PFSK-1 (cell line): ENCODE measurements around the gene PRSS53.

ENCODE experiments used
- FOXP2 ChIP-seq: optimal IDR thresholded peaks from 2 replicates; pipeline ENCODE3; 2011; ENCODE audit warnings: borderline replicate concordance, control low read depth, inconsistent platforms; ENCODE audit not compliant: insufficient read depth; ENCODE audit errors: extremely low read length, extremely low read depth
- POLR2AphosphoS5 ChIP-seq: IDR thresholded peaks from 2 replicates; pipeline ENCODE4 v1.6.1; 2012; ENCODE audit warnings: low read depth, mild to moderate bottlenecking, control low read depth, low read length, moderate library complexity
- REST ChIP-seq, 2 experiments: IDR thresholded peaks; 2 replicates each; pipeline versions ENCODE4 v1.6.1 to v1.8.0; 2011 to 2012; ENCODE audit warnings: low read depth in 2 of 2, low read length in 2 of 2, control low read depth in 1 of 2, inconsistent platforms in 1 of 2, mild to moderate bottlenecking in 1 of 2, moderate library complexity in 1 of 2; ENCODE audit not compliant: insufficient read depth in 1 of 2
- SIN3A ChIP-seq: IDR thresholded peaks from 2 replicates; pipeline ENCODE4 v1.6.1; 2012; ENCODE audit warnings: mild to moderate bottlenecking, low read length, moderate library complexity, borderline replicate concordance; ENCODE audit not compliant: insufficient read depth
- TAF1 ChIP-seq: IDR thresholded peaks from 2 replicates; pipeline ENCODE4 v1.6.1; 2012; ENCODE audit warnings: low read length, control low read depth, borderline replicate concordance; ENCODE audit not compliant: insufficient read depth

Gene PRSS53

GRCh38 chr16:31072540-31073141 lies 16.1 kb downstream of the PRSS53 start:
- TF ChIP-seq REST (IDR thresholded peaks at IDR 0.05; ENCODE audit: insufficient read depth in 1 of 2, low read depth in 2 of 2, low read length in 2 of 2) (no peak), POLR2AphosphoS5 (no peak), FOXP2 (no peak), SIN3A (no peak), TAF1 (no peak)

DNA sequence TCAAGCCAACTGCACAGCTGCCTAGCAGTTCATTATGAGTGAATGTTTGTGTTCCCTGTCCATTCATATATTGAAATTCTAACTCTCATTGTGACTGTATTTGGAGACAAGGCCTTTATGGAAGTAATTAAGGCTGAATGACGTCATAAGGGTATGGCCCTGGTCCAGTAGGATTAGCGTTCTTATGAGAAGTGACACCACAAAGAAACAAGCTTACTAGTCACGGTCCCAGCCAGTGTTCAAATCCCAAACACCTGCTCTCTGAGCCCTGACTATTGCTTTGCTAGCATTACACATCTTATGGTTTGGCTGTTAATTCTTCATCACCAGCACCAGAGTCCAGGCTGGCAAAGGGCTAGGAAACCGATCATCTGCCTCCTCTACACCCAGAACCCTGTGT lies 16.9 kb downstream of the PRSS53 start:
- no peak for TF ChIP-seq REST (IDR thresholded peaks at IDR 0.05; ENCODE audit: insufficient read depth in 1 of 2, low read depth in 2 of 2, low read length in 2 of 2)
- TF ChIP-seq POLR2AphosphoS5 = no peak
- TF ChIP-seq SIN3A = no peak
- TF ChIP-seq FOXP2 = no peak
- no peak for TF ChIP-seq TAF1

DNA sequence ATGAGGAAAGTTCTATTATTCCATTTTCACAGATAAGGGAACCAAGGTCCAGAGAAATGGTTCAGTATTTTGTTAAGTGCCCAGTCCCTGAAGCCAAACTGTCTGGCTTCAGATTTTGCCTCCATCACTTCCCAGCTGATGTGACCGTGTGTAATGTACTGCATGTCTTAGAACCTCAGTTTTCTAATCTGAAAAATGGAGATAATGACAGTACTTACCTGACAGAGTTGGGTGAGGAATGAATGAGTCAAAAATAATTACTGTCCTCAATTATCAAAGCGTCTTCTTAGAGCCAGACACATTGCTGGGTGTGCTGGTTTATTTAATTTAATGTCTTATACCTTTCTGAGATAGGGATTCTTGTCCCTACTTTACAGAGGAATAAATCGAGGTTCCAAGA lies 21.4 kb downstream of the PRSS53 start:
- TF ChIP-seq FOXP2 = no peak
- no peak for TF ChIP-seq POLR2AphosphoS5
- TF ChIP-seq TAF1 = no peak
- TF ChIP-seq SIN3A = no peak
- no peak for TF ChIP-seq REST (IDR thresholded peaks at IDR 0.05; ENCODE audit: insufficient read depth in 1 of 2, low read depth in 2 of 2, low read length in 2 of 2)

DNA sequence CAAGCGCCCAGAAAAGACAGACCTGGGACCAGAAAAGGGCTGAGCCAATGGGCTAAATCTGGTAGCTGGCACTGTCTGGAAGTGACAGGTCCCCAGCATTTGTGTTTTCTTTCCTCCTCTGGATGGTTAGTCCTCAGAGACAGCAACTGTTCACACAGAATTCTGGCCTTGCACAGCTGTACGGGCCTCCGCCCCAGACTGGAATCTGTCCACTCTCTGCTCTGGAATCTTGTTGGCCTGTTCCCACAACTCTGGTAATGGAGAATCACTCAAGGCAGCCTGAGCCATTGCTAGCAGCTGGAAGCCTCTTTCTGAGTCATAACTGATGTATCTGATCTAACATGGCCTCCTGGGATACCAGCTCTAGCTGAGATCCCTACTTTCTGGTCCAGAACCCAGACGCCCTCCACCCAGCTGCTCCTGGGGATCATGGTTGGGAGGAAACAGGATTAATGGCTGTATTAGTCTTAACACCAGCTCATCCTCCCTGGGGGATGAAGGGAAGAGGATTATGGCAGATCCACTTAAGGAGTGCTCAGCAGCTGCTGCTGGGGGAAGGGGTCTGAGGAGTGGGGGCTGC lies 23.8 kb downstream of the PRSS53 start:
- TF ChIP-seq SIN3A (no peak), TAF1 (no peak), FOXP2 (no peak), POLR2AphosphoS5 (no peak), REST (IDR thresholded peaks at IDR 0.05; ENCODE audit: insufficient read depth in 1 of 2, low read depth in 2 of 2, low read length in 2 of 2) (no peak)
